Body of pancreas (tissue), 4 donors: ENCODE results near the gene STYXL2. TPM values are rescaled to one million over a fixed set of nuclear protein-coding genes. Genes with fewer than 3 reads are reported as not detected.

Source experiments
- ATAC-seq: fragments of 150-250 bp; one replicate; pipeline ENCODE4 v1.9.1; 2016
- DNase-seq, 4 donors: peaks; one replicate each; pipeline ENCODE4 v3.0.0-alpha.2; 2019
- H3K27ac ChIP-seq, 4 donors: fragments of 200-600 bp; sonication (generic); 1 replicate in 3 of 4; 2 replicates in 1 of 4; pipeline versions ENCODE4 v1.5.1 to v1.6.1; 2016 to 2019; ENCODE audit warnings: mild to moderate bottlenecking in 1 of 4, mixed read lengths in 1 of 4, moderate library complexity in 1 of 4
- H3K27me3 ChIP-seq, 2 donors: fragments of 200-600 bp; sonication (generic); one replicate each; pipeline ENCODE4 v1.6.0; 2016; ENCODE audit warnings: mild to moderate bottlenecking in 1 of 2
- H3K36me3 ChIP-seq, 2 donors: fragments of 200-600 bp; sonication (generic); replicated peaks in 1 of 2; 2 replicates each; pipeline ENCODE4 v1.5.1; 2016; ENCODE audit warnings: low read depth in 2 of 2; ENCODE audit not compliant: insufficient read depth in 1 of 2
- H3K4me1 ChIP-seq: fragments of 200-600 bp; sonication (generic); one replicate; pipeline ENCODE4 v1.6.0; 2016
- H3K4me3 ChIP-seq, 2 donors: fragments of 200-600 bp; sonication (generic); 1 replicate in 1 of 2; 2 replicates in 1 of 2; pipeline ENCODE4 v1.5.1; 2016 to 2019
- H3K9me3 ChIP-seq, 3 donors: fragments of 200-600 bp; sonication (generic); 1 replicate in 2 of 3; 2 replicates in 1 of 3; pipeline ENCODE4 v1.5.1; 2016
- POLR2A ChIP-seq, 3 donors: fragments of 450-650 bp; IDR thresholded peaks; one replicate each; pipeline ENCODE4 v1.6.1; 2016; ENCODE audit warnings: antibody characterized with exemption in 3 of 3, mild to moderate bottlenecking in 2 of 3
- WGBS, 2 donors: methylation state at CpG; one replicate each; pipeline ENCODE4 v1.1.5; 2017; 5-methylcytosine and 5-hydroxymethylcytosine counted together
- intact Hi-C: fragments of 100-400 bp; cut with DNase I; formaldehyde crosslinking; loops from one replicate; pipeline ENCODE4 v1.15.1; 2023
- total RNA-seq, 2 donors: library from RNA; depleted of rRNA; stranded (reverse); fragments of >200 nt; gene quantifications; one replicate each; pipeline ENCODE4 v1.1.0, GENCODE V29; 2016
- TF ChIP-seq, protein P1 (sequence below), 7 experiments: fragments of 450-650 bp in 4 of 7; fragments of 200-600 bp in 3 of 7; sonication (generic) in 3 of 7; IDR thresholded peaks; one replicate each; pipeline ENCODE4 v1.5.1; 2016 to 2019; ENCODE audit warnings: antibody characterized with exemption in 7 of 7

STYXL2 gene
- total RNA-seq, 2 donors from 2014 or later = not detected

DNA sequence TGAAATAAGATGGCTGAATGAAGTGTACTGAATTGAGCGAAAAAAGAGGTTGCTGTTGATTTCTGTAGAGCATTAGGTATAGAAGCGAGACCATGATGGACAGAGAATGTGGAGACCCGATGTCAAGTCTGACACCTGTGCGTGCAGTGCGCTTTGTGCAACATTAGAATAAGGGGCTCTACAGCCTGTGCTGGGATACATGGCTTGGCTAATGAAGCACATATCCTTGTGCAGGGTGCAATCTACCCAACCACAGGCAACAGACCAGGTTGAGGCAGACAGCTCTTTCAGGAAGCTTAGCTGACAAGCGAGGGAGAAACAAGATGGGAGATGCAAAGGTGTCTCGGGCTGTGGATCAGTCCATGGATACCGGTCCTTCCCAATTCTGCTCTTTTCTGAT, 22.6 kb upstream of the STYXL2 start:
- Histone ChIP-seq H3K27me3 (no peaks in the 10 kb centered on the region), H3K36me3 (no peaks in the 10 kb centered on the region), H3K4me1 (peaks cover 5% of the 10 kb centered on the region), H3K27ac (no peak overlapping the region), H3K4me3 (no peak overlapping the region), H3K9me3 (no peaks in the 10 kb centered on the region)
- 80 to 90% methylated on average over 8 of the region's 8 CpGs for WGBS, 2 donors
- no peak for TF ChIP-seq POLR2A (IDR thresholded peaks at IDR 0.05)
- TF ChIP-seq, protein P1, sequence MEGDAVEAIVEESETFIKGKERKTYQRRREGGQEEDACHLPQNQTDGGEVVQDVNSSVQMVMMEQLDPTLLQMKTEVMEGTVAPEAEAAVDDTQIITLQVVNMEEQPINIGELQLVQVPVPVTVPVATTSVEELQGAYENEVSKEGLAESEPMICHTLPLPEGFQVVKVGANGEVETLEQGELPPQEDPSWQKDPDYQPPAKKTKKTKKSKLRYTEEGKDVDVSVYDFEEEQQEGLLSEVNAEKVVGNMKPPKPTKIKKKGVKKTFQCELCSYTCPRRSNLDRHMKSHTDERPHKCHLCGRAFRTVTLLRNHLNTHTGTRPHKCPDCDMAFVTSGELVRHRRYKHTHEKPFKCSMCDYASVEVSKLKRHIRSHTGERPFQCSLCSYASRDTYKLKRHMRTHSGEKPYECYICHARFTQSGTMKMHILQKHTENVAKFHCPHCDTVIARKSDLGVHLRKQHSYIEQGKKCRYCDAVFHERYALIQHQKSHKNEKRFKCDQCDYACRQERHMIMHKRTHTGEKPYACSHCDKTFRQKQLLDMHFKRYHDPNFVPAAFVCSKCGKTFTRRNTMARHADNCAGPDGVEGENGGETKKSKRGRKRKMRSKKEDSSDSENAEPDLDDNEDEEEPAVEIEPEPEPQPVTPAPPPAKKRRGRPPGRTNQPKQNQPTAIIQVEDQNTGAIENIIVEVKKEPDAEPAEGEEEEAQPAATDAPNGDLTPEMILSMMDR (IDR thresholded peaks at IDR 0.05) = no peak
- ATAC-seq (no peak), DNase-seq (no peak)
- intact Hi-C loops = loop anchor here (10.0 kb wide), 1 partner anchor 444 kb away; the partner anchor contains the start of gene CD247

DNA sequence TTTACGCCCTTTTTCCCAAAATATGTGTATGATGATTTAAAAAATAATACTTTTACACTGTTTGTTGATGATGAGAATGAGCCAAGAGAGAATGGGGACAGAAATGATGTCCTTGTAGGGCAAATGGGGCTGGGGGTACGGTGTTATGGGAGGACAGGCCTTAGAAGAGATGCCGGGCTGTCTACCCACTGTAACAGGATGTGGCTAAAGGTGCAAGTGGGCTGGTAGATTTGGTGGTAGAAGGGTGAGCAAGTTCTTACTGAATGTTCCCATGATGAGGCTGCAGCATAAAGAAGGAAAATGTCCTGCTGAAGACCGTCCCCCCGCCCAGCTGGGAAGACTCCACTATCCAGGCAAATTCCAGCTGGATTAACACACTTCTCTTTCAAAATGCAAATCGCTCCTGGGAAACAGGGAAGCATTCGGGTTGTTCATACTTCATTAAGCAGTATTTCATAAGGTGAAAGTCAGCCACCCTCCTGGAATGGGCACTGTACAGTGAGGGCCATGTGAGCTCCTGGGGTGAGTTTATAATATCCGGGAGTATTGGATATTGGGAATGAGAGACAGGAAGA, 17.7 kb upstream of the STYXL2 start:
- Histone ChIP-seq H3K27me3 (no peaks in the 10 kb centered on the region), H3K27ac (no peak overlapping the region), H3K9me3 (no peaks in the 10 kb centered on the region), H3K4me1 (no peaks in the 10 kb centered on the region), H3K36me3 (no peaks in the 10 kb centered on the region), H3K4me3 (no peak overlapping the region)
- WGBS, 2 donors = 74 to 82% methylated on average over 8 of the region's 8 CpGs
- TF ChIP-seq, protein P1 (IDR thresholded peaks at IDR 0.05) = no peak
- no peak for TF ChIP-seq POLR2A (IDR thresholded peaks at IDR 0.05)
- DNase-seq (no peak), ATAC-seq (no peak)
- intact Hi-C loops = loop anchor here (10.0 kb wide), 1 partner anchor 439 kb away; the partner anchor contains the start of gene CD247

DNA sequence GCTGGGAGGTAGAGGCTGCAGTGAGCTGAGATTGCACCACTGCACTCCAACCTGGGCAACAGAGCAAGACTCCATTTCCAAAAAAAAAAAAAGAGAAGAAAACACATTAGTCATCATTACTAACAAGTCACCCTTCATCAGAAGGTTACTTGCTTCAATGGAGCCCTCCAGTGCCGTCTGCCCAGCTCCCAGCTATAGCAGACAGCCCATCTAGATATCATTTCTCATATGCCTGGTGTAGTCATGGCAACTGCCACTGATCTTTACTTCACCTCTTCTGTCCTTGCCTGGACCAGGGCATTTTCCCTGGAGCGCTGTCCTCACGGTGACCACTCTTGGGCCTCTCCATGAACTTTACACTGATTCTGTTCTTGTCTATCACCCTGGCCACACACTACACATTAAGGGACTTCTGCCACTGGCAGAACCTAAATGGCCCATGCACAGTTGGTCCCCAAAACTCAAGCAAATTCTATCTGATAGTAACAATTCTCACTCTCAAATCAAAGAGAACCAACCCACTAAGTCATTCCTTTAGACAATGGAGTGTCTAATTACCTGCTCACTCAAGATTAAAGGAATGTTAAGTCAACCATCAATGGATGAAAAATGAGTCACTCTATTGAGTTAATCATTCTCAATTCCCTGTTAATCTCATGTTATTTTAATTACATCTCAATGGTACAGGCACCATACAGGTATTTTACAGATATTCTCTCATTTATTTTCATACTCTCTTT, 16.6 kb upstream of the STYXL2 start:
- no peak overlapping the region for H3K4me3 ChIP-seq
- peaks cover 1% of the 10 kb centered on the region for H3K4me1 ChIP-seq
- H3K36me3 ChIP-seq = no peaks in the 10 kb centered on the region
- WGBS, 2 donors = 55 to 65% methylated on average over 3 of the region's 3 CpGs
- no peak for DNase-seq
- H3K27ac ChIP-seq = no peak overlapping the region
- no peak for TF ChIP-seq POLR2A (IDR thresholded peaks at IDR 0.05)
- TF ChIP-seq, protein P1 (IDR thresholded peaks at IDR 0.05) = no peak
- H3K27me3 ChIP-seq = no peaks in the 10 kb centered on the region
- intact Hi-C loops = loop anchor here (10.0 kb wide), 1 partner anchor 438 kb away; the partner anchor contains the start of gene CD247
- no peaks in the 10 kb centered on the region for H3K9me3 ChIP-seq
- no peak for ATAC-seq

DNA sequence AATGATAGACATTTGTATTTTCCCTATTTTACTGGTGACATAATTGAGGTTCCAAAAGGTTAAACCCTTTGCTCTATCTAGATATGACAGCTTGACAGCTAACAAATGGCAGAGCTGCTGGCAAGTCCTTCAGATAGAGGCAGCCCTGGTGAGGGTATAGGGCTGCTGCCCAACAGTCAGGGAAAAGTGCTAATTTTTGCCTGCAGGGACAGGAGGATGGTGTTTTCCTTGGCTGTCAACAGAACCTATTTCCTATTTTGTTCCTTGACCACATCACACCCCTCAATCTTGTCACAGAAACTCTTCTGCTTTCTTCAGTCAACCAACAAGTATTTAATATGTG, 16.0 kb upstream of the STYXL2 start:
- Histone ChIP-seq H3K27ac (no peak overlapping the region), H3K36me3 (no peaks in the 10 kb centered on the region), H3K9me3 (no peaks in the 10 kb centered on the region), H3K4me3 (no peak overlapping the region), H3K27me3 (no peaks in the 10 kb centered on the region), H3K4me1 (peaks cover 7% of the 10 kb centered on the region)
- intact Hi-C loops = loop anchor here (10.0 kb wide), 1 partner anchor 437 kb away; the partner anchor contains the start of gene CD247
- TF ChIP-seq, protein P1 (IDR thresholded peaks at IDR 0.05) = no peak
- TF ChIP-seq POLR2A (IDR thresholded peaks at IDR 0.05) = no peak
- DNase-seq (no peak), ATAC-seq (no peak)
